ENCODE results near the gene MS4A15. TPM values are rescaled to one million over a fixed set of nuclear protein-coding genes. Genes with fewer than 3 reads are reported as not detected.

The MS4A15 gene
- total and polyA plus RNA-seq, 10 of the 15 experiments (the other 5 are each of a cell fraction or from before 2014, with no cell fraction given) = 0.05 to 0.84 (median 0.45) TPM

GRCh38 chr11:60771879-60772525 is 15.3 kb downstream of the MS4A15 start:
- CTCF ChIA-PET = interaction anchor here (1.1 to 4.1 kb wide), 6 partner anchors 9 to 507 kb away, joined by 3 to 26 read pairs (median 4); no protein-coding TSS in a partner anchor
- POLR2A ChIA-PET = interaction anchor here (0.5 to 1.0 kb wide), 3 partner anchors 8 to 1913 kb away, joined by 3 to 4 read pairs (median 3); no protein-coding TSS in a partner anchor
- H3K27me3 ChIP-seq (replicated peaks in 1 of 2; ENCODE audit: control insufficient read depth in 2 of 2, insufficient read depth in 2 of 2, low read length in 1 of 2) = no peaks in the 10 kb centered on the region
- H2AFZ ChIP-seq (ENCODE audit: control insufficient read depth, low read depth, low read length) = peak overlapping the region; percentile 72
- 34% methylated on average over 16 of the region's 16 CpGs for WGBS (ENCODE audit: insufficient coverage, insufficient replicate concordance, low lambda C conversion rate, missing lambda C conversion rate)
- peaks cover 11% of the 10 kb centered on the region for H3K4me1 ChIP-seq (ENCODE audit: control insufficient read depth, insufficient read depth, low read length)
- SMC1A ChIA-PET (ENCODE audit: uncharacterized antibody, unreplicated experiment) = interaction anchor here (1.5 to 12.5 kb wide), 2 partner anchors 8 to 127 kb away, joined by 4 to 143 read pairs; no protein-coding TSS in a partner anchor
- in situ Hi-C loops (cut with MboI) = loop anchor here (5.0 to 25.0 kb wide), 2 partner anchors 120 to 1585 kb away; no protein-coding TSS in a partner anchor
- no TSS peak for BruUV-seq (replicated peaks)
- H3K9ac ChIP-seq (ENCODE audit: control insufficient read depth, insufficient read depth, low read length) = no peak overlapping the region
- H3K36me3 ChIP-seq (ENCODE audit: control insufficient read depth in 2 of 2, insufficient read depth in 2 of 2, low read length in 1 of 2) = no peaks in the 10 kb centered on the region
- intact Hi-C loops (cut with micrococcal nuclease; ENCODE audit: unreplicated experiment) = no loop called here
- H3K9me3 ChIP-seq (replicated peaks; ENCODE audit: control insufficient read depth, insufficient read depth, low read length) = no peaks in the 10 kb centered on the region; the same call in 2 of the 3 replicates
- no peaks in the 10 kb centered on the region for H3K79me2 ChIP-seq (ENCODE audit: control insufficient read depth, insufficient read depth, low read length)
- no peak overlapping the region; the same call in 1 of the 2 replicates for H3K4me2 ChIP-seq (ENCODE audit: control insufficient read depth, insufficient read depth)
- no peaks in the 10 kb centered on the region; the same call in 1 of the 2 replicates for H4K20me1 ChIP-seq (ENCODE audit: control insufficient read depth, insufficient read depth)
- ATAC-seq = peak; percentile 28
- no peak overlapping the region for H3K4me3 ChIP-seq
- no peak overlapping the region for H3K27ac ChIP-seq (ENCODE audit: control insufficient read depth, insufficient read depth)
- RAD21 ChIA-PET (ENCODE audit: unreplicated experiment) = interaction anchor here (0.7 to 8.4 kb wide), 3 partner anchors 8 to 72 kb away, joined by 3 to 119 read pairs (median 5); partner anchors contain the start of gene MS4A8
- TF ChIP-seq BCL11A (IDR thresholded peaks at IDR 0.05; ENCODE audit: low read depth, low read length) = no peak
- no peak for TF ChIP-seq HDGF (IDR thresholded peaks at IDR 0.05)
- no peak for TF ChIP-seq PAX8 (IDR thresholded peaks at IDR 0.05)
- no peak for TF ChIP-seq ZNF384 (IDR thresholded peaks at IDR 0.05; ENCODE audit: borderline replicate concordance, low read depth, low read length)
- peak; percentile 23; the same call in 1 of the 2 replicates for TF ChIP-seq SPI1 (IDR thresholded peaks at IDR 0.05; ENCODE audit: borderline replicate concordance, insufficient read depth, low read depth, low read length)
- TF ChIP-seq PAX5 (IDR thresholded peaks at IDR 0.05; ENCODE audit: borderline replicate concordance, low read depth, low read length) = 0 out of 2 replicates have a peak, but pooled peaks have one; percentile 15
- no peak for TF ChIP-seq SUPT20H (IDR thresholded peaks at IDR 0.05; ENCODE audit: borderline replicate concordance, control insufficient read depth, low read depth, low read length)
- TF ChIP-seq ZBED1 (IDR thresholded peaks at IDR 0.05; ENCODE audit: borderline replicate concordance) = no peak
- TF ChIP-seq YY1 (IDR thresholded peaks at IDR 0.05; ENCODE audit: low read depth, low read length) = peak; percentile 69; the same call in 1 of the 2 replicates
- TF ChIP-seq JUNB (IDR thresholded peaks at IDR 0.05) = peak; percentile 37; the same call in 1 of the 2 replicates
- no peak for DNase-seq (ENCODE audit: low read depth, low spot score)
- peak; percentile 85 for FAIRE-seq

Measured in GM12878 (cell line).